AG09309 (cell line): Measurements from ENCODE around the gene PPM1L.

Experiments used
- DNase-seq: peaks from one replicate; pipeline ENCODE4 v3.0.0-alpha.2; 2010; ENCODE audit warnings: low read depth
- H3K4me3 ChIP-seq: 2 replicates; pipeline ENCODE4 v1.5.1; 2011; ENCODE audit warnings: mild to moderate bottlenecking, low read depth, low read length, moderate library complexity; ENCODE audit not compliant: control insufficient read depth
- CTCF ChIP-seq: IDR thresholded peaks from 2 replicates; pipeline ENCODE4 v1.5.1; 2011; ENCODE audit warnings: mild to moderate bottlenecking, low read depth, low read length, inconsistent platforms; ENCODE audit not compliant: insufficient read depth, control insufficient read depth; ENCODE audit errors: missing control alignments

Gene PPM1L

DNA sequence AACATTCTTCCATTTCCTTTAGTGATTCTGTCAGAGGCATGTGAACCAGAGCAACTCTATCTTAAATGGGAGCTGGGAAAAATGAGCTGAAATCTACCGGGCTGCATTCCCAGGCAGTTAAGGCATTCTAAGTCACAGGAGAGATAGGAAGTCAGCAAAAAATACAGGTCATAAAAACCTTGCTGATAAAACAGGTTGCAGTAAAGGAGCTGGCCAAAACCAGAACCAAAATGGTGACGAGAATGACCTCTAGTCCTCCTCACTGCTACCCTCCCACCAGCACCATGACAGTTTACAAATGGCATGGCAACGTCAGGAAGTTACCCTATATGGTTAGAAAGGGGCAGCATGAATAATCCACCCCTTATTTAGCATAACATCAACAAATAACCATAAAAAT is 282.7 kb downstream of the PPM1L start:
- no peak overlapping the region for H3K4me3 ChIP-seq
- no peak for DNase-seq
- no peak for TF ChIP-seq CTCF

- no peak for DNase-seq
- no peak overlapping the region for H3K4me3 ChIP-seq
- TF ChIP-seq CTCF, result no peak
These were observed 286.0 kb downstream of the PPM1L start for GRCh38 chr3:161042023-161042501.

- H3K4me3 ChIP-seq, result no peak overlapping the region
- no peak for TF ChIP-seq CTCF
- no peak for DNase-seq
These were observed 287.5 kb downstream of the PPM1L start for GRCh38 chr3:161043336-161044035.

DNA sequence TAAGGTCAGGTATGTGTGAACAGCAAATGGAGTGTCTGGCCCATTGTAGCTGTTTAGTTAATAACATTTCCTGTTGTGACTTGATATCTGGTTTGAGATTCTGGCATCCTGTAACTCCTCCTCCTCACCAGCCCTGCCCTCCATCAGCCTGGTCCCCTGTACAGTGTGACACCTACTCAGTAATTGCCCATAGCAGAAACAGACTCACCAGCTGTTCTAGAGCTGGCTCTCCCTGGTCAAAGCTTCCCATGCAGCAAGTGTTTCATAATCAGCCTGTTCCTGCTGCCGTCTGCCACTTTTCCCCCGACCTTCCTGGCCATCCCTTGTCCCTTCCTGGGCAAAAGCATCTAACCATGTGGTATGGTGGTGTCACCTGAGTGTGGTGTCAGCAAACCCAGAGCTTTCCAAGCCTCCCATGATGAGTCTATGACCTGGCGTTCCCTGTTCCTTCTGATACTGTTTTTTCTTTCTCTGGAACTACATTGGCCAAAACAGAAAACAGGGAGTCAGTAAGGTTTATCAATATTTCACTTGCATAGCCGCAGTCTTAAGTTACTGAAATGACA is 293.7 kb downstream of the PPM1L start:
- DNase-seq, result no peak
- TF ChIP-seq CTCF, result no peak
- no peak overlapping the region for H3K4me3 ChIP-seq

- TF ChIP-seq CTCF, result no peak
- H3K4me3 ChIP-seq, result no peak overlapping the region
- no peak for DNase-seq
These were observed 294.9 kb downstream of the PPM1L start for GRCh38 chr3:161050935-161051334.

GRCh38 chr3:161051856-161052255 is 295.8 kb downstream of the PPM1L start:
- no peak for DNase-seq
- no peak for TF ChIP-seq CTCF
- H3K4me3 ChIP-seq, result no peak overlapping the region
